ENCODE measurements around the gene TAF6.

The TAF6 gene

DNA sequence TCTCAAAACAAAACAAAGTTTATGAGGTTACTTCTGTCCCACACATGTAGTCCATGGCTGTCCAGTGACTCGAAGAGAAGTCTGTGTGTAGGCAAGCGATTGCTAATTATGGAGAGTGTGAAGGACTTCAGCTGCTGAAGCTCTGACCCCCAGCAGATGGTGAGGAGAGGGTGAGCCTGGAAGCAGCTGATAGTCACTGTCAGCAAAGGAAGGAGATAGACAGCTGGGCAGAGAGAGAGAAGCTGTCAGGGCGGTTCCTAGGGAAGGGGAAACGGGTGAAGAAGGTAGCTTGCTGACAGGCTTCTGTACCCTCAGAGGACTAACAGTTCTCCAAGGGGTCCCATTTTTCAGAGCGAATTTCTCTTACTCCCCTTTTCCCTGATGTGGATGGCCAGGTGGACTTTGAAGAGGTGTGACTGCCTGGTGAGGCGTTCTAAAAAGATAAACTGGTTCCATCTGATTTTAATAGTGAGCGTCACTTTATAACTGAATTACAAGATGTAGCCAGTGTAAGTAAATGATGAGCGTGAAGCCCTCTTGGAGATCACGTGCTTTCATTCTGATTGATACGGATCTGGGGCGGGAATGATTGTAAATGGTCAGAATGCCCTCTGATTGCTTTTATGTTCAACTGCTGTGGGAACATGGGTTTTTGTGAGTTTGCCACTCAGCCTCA is 57.5 kb downstream of the TAF6 start:
- CTCF ChIA-PET, result interaction anchor here (0.6 kb wide), 1 partner anchor 70 kb away, joined by 3 read pairs; no protein-coding TSS in a partner anchor
- no peak overlapping the region for H3K4me3 ChIP-seq (ENCODE audit: low read depth, low read length)
- no peak overlapping the region for H3K27ac ChIP-seq (ENCODE audit: extremely low read depth, low read depth, low read length)
- POLR2A ChIA-PET, result interaction anchor here (0.9 to 1.5 kb wide), 2 partner anchors 12 to 65 kb away, joined by 5 read pairs; partner anchors contain the start of genes MBLAC1 and ZSCAN21
- H3K4me1 ChIP-seq (ENCODE audit: control insufficient read depth, insufficient read depth, low read length), result no peaks in the 10 kb centered on the region
- no peaks in the 10 kb centered on the region for H3K9me3 ChIP-seq (ENCODE audit: control insufficient read depth, insufficient read depth, low read depth, low read length)
- peak; percentile 48; the same call in 1 of the 2 replicates for TF ChIP-seq ZNF600 (tag by site-specific recombination; IDR thresholded peaks at IDR 0.05)
- TF ChIP-seq GLI2 (tag by site-specific recombination; IDR thresholded peaks at IDR 0.05; ENCODE audit: borderline replicate concordance, low read depth), result no peak
- peaks cover 45 to 52% of the 10 kb centered on the region in 2 experiments for H3K36me3 ChIP-seq (ENCODE audit: control insufficient read depth in 2 of 2, insufficient read depth in 1 of 2, low read length in 2 of 2)

DNA sequence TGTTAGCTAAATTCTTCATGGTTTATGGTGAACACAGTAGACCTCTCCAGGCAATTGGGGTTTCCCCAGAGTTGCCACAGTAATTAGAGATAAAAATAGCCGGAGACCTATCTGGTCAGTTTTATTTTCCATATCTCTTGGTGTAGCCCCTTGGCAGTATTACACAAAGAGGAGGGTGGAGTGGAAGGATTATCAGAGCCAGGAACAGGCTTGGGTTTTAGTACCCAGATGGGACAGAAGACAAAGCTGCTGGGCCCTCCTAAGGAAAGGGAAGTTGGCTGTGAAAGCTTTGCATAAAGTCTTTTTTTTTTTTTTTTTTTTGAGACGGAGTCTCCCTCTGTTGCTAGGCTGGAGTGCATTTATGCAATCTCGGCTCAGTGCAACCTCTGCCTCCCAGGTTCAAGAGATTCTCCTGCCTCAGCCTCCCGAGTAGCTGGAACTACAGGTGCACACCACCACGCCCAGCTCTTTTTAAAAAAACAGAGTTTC is 59.9 kb downstream of the TAF6 start:
- Histone ChIP-seq H3K4me3 (ENCODE audit: low read depth, low read length) (no peak overlapping the region), H3K36me3 (ENCODE audit: control insufficient read depth in 2 of 2, insufficient read depth in 1 of 2, low read length in 2 of 2) (peaks cover 45 to 47% of the 10 kb centered on the region in 2 experiments), H3K4me1 (ENCODE audit: control insufficient read depth, insufficient read depth, low read length) (no peaks in the 10 kb centered on the region), H3K9me3 (ENCODE audit: control insufficient read depth, insufficient read depth, low read depth, low read length) (no peaks in the 10 kb centered on the region), H3K27ac (ENCODE audit: extremely low read depth, low read depth, low read length) (no peak overlapping the region)
- ChIA-PET POLR2A (no interaction called here), CTCF (interaction anchor here (0.6 kb wide), 1 partner anchor 23 kb away, joined by 3 read pairs; no protein-coding TSS in a partner anchor)
- TF ChIP-seq ZNF16 (tag by site-specific recombination; IDR thresholded peaks at IDR 0.05; ENCODE audit: low read depth), result no peak
- TF ChIP-seq ZNF707 (tag by site-specific recombination; IDR thresholded peaks at IDR 0.05), result no peak
- TF ChIP-seq ZNF121 (tag by site-specific recombination; IDR thresholded peaks at IDR 0.05), result no peak
- TF ChIP-seq, protein P1, sequence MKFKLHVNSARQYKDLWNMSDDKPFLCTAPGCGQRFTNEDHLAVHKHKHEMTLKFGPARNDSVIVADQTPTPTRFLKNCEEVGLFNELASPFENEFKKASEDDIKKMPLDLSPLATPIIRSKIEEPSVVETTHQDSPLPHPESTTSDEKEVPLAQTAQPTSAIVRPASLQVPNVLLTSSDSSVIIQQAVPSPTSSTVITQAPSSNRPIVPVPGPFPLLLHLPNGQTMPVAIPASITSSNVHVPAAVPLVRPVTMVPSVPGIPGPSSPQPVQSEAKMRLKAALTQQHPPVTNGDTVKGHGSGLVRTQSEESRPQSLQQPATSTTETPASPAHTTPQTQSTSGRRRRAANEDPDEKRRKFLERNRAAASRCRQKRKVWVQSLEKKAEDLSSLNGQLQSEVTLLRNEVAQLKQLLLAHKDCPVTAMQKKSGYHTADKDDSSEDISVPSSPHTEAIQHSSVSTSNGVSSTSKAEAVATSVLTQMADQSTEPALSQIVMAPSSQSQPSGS (tag by site-specific recombination; IDR thresholded peaks at IDR 0.05; ENCODE audit: low read depth), result no peak
- no peak for TF ChIP-seq ZNF292 (tag by site-specific recombination; IDR thresholded peaks at IDR 0.05; ENCODE audit: borderline replicate concordance, low read depth)
- no peak for TF ChIP-seq ZNF521 (tag by site-specific recombination; IDR thresholded peaks at IDR 0.05)
- no peak for TF ChIP-seq ZFP69B (tag by site-specific recombination; IDR thresholded peaks at IDR 0.05)
- no peak for TF ChIP-seq ZNF548 (tag by site-specific recombination; IDR thresholded peaks at IDR 0.05)
- no peak for TF ChIP-seq GLI2 (tag by site-specific recombination; IDR thresholded peaks at IDR 0.05; ENCODE audit: borderline replicate concordance, low read depth)

All from HEK293 (cell line).